ENCODE measurements around the gene TVP23C. TPM values are rescaled to one million over a fixed set of nuclear protein-coding genes. Genes with fewer than 3 reads are reported as not detected.

TVP23C gene
- total RNA-seq, 2 experiments from 2014 or later = 6.5 to 20.3 TPM

- no peak for DNase-seq (ENCODE audit: low spot score)
- intact Hi-C loops (cut with micrococcal nuclease; ENCODE audit: unreplicated experiment) = loop anchor here (2.0 kb wide), 1 partner anchor 247 kb away; no protein-coding TSS in a partner anchor
- Histone ChIP-seq H2AFZ (ENCODE audit: low read length) (no peak overlapping the region), H3K9me2 (ENCODE audit: insufficient read depth, low read length) (no peaks in the 10 kb centered on the region), H3K36me3 (ENCODE audit: insufficient read depth, low read length) (no peaks in the 10 kb centered on the region), H3K9me3 (ENCODE audit: low read length) (no peaks in the 10 kb centered on the region), H3K4me3 (ENCODE audit: low read depth, low read length, poor library complexity, severe bottlenecking) (no peak overlapping the region), H3K79me2 (ENCODE audit: insufficient read depth, low read depth, low read length) (no peaks in the 10 kb centered on the region), H3K27ac (ENCODE audit: low read depth, low read length, poor library complexity, severe bottlenecking) (no peak overlapping the region), H4K20me1 (ENCODE audit: insufficient read depth, low read length) (no peaks in the 10 kb centered on the region), H3K4me2 (ENCODE audit: low read length) (no peak overlapping the region), H3K4me1 (ENCODE audit: insufficient read depth, low read length, poor library complexity, severe bottlenecking) (peaks cover 10% of the 10 kb centered on the region)
- TF ChIP-seq CTCF (conservative IDR thresholded peaks at IDR 0.05; ENCODE audit: low read length) = no peak
- TF ChIP-seq EZH2phosphoT487 (IDR thresholded peaks at IDR 0.05; ENCODE audit: borderline replicate concordance, low read depth, low read length) = no peak
- ChIA-PET POLR2A (interaction anchor here (0.6 kb wide), 3 partner anchors 888 to 1628 kb away, joined by 3 to 4 read pairs (median 4); no protein-coding TSS in a partner anchor), CTCF (ENCODE audit: unreplicated experiment) (no interaction called here)
- no TSS peak for BruUV-seq (replicated peaks)
These were observed 59.6 kb downstream of the TVP23C start for GRCh38 chr17:15503731-15504130.

GRCh38 chr17:15502369-15503112 lies 60.7 kb downstream of the TVP23C start:
- Histone ChIP-seq H3K79me2 (ENCODE audit: insufficient read depth, low read depth, low read length) (no peaks in the 10 kb centered on the region), H3K4me3 (ENCODE audit: low read depth, low read length, poor library complexity, severe bottlenecking) (peak overlapping the region; percentile 25), H3K4me2 (ENCODE audit: low read length) (peak overlapping the region; percentile 60), H3K27ac (ENCODE audit: low read depth, low read length, poor library complexity, severe bottlenecking) (no peak overlapping the region), H3K9me3 (ENCODE audit: low read length) (no peaks in the 10 kb centered on the region), H3K4me1 (ENCODE audit: insufficient read depth, low read length, poor library complexity, severe bottlenecking) (peaks cover 10% of the 10 kb centered on the region), H4K20me1 (ENCODE audit: insufficient read depth, low read length) (no peaks in the 10 kb centered on the region), H3K9me2 (ENCODE audit: insufficient read depth, low read length) (no peaks in the 10 kb centered on the region), H2AFZ (ENCODE audit: low read length) (peak overlapping the region; percentile 78), H3K36me3 (ENCODE audit: insufficient read depth, low read length) (no peaks in the 10 kb centered on the region)
- ChIA-PET POLR2A (no interaction called here), CTCF (ENCODE audit: unreplicated experiment) (interaction anchor here (0.8 kb wide), 1 partner anchor 244 kb away, joined by 5 read pairs; no protein-coding TSS in a partner anchor)
- BruUV-seq (replicated peaks) = no TSS peak
- DNase-seq (ENCODE audit: low spot score) = peak; percentile 70
- intact Hi-C loops (cut with micrococcal nuclease; ENCODE audit: unreplicated experiment) = loop anchor here (2.0 kb wide), 1 partner anchor 246 kb away; no protein-coding TSS in a partner anchor
- TF ChIP-seq CTCF (conservative IDR thresholded peaks at IDR 0.05; ENCODE audit: low read length) = peak; percentile 94
- no peak for TF ChIP-seq EZH2phosphoT487 (IDR thresholded peaks at IDR 0.05; ENCODE audit: borderline replicate concordance, low read depth, low read length)

- POLR2A ChIA-PET = no interaction called here
- CTCF ChIA-PET (ENCODE audit: unreplicated experiment) = no interaction called here
These were observed 61.5 kb downstream of the TVP23C start for GRCh38 chr17:15501793-15502192.

More at GRCh38 chr17:15501793-15502192, 61.5 kb downstream of the TVP23C start:
- Histone ChIP-seq H3K36me3 (ENCODE audit: insufficient read depth, low read length) (no peaks in the 10 kb centered on the region), H3K4me1 (ENCODE audit: insufficient read depth, low read length, poor library complexity, severe bottlenecking) (peaks cover 10% of the 10 kb centered on the region), H3K9me3 (ENCODE audit: low read length) (no peaks in the 10 kb centered on the region), H3K27ac (ENCODE audit: low read depth, low read length, poor library complexity, severe bottlenecking) (no peak overlapping the region), H3K4me2 (ENCODE audit: low read length) (no peak overlapping the region), H3K4me3 (ENCODE audit: low read depth, low read length, poor library complexity, severe bottlenecking) (no peak overlapping the region), H4K20me1 (ENCODE audit: insufficient read depth, low read length) (no peaks in the 10 kb centered on the region), H3K79me2 (ENCODE audit: insufficient read depth, low read depth, low read length) (no peaks in the 10 kb centered on the region), H3K9me2 (ENCODE audit: insufficient read depth, low read length) (no peaks in the 10 kb centered on the region), H2AFZ (ENCODE audit: low read length) (no peak overlapping the region)
- intact Hi-C loops (cut with micrococcal nuclease; ENCODE audit: unreplicated experiment) = loop anchor here (2.0 kb wide), 1 partner anchor 245 kb away; no protein-coding TSS in a partner anchor
- BruUV-seq (replicated peaks) = no TSS peak
- no peak for TF ChIP-seq EZH2phosphoT487 (IDR thresholded peaks at IDR 0.05; ENCODE audit: borderline replicate concordance, low read depth, low read length)
- no peak for TF ChIP-seq CTCF (conservative IDR thresholded peaks at IDR 0.05; ENCODE audit: low read length)
- no peak for DNase-seq (ENCODE audit: low spot score)
